Measurements from ENCODE around the gene TMEM245. TPM values are rescaled to one million over a fixed set of nuclear protein-coding genes. Genes with fewer than 3 reads are reported as not detected.

The TMEM245 gene
- polyA plus RNA-seq, 2 donors: 4.0 to 7.4 TPM

DNA sequence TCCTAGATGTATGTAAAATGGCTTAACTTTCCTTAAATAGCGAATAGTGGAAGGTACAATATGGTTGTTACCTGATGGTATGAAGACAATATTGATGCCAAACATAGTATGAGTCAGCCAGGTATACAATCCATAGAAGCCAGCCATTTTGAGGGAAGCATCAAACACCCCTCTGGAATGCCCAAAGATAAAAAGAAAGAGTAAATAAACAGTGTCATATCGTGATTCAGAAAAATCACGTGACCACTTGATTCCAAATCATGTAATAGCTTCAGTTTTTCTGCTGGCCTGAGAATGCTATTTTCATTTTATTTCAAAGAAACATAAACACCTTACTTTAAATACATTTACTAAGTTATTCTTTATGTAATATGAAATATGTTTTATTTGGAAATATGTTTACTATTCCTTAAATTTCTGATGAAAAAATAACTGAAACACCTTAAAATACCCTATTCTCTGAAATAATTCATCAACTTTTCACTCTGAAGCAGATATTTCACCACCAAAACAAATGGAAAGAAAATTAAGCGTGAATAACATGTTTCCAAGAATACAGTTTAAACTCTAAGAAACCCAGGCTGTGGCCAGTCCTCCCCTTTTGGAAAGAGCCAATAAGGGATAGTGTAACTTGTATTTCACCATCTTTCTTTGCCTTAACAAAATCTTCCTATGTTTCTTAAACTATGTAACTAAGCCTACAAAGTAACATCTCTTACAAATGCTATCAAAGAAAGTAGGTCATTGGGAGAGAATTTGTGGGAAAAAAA lies 81.6 kb downstream of the TMEM245 start:
- Histone ChIP-seq H3K27ac (ENCODE audit: low read depth in 2 of 2, low read length in 1 of 2) (no peak overlapping the region), H3K4me1 (ENCODE audit: control insufficient read depth in 2 of 2, insufficient read depth in 2 of 2, low read length in 1 of 2) (peaks cover 0 to 4% of the 10 kb centered on the region in 2 donors), H3K27me3 (ENCODE audit: control insufficient read depth in 1 of 2, insufficient read depth in 2 of 2, low read length in 2 of 2) (no peaks in the 10 kb centered on the region), H3K9me3 (ENCODE audit: control insufficient read depth in 2 of 2, insufficient read depth in 1 of 2, low read depth in 1 of 2, low read length in 1 of 2) (no peaks in the 10 kb centered on the region), H3K4me3 (ENCODE audit: low read depth in 1 of 2, low read length in 2 of 2) (no peak overlapping the region), H3K36me3 (ENCODE audit: control insufficient read depth in 2 of 2, insufficient read depth in 2 of 2, low read length in 1 of 2) (peaks cover 7 to 9% of the 10 kb centered on the region in 2 donors)
- 62 to 81% methylated on average over 4 of the region's 4 CpGs for WGBS, 2 donors

DNA sequence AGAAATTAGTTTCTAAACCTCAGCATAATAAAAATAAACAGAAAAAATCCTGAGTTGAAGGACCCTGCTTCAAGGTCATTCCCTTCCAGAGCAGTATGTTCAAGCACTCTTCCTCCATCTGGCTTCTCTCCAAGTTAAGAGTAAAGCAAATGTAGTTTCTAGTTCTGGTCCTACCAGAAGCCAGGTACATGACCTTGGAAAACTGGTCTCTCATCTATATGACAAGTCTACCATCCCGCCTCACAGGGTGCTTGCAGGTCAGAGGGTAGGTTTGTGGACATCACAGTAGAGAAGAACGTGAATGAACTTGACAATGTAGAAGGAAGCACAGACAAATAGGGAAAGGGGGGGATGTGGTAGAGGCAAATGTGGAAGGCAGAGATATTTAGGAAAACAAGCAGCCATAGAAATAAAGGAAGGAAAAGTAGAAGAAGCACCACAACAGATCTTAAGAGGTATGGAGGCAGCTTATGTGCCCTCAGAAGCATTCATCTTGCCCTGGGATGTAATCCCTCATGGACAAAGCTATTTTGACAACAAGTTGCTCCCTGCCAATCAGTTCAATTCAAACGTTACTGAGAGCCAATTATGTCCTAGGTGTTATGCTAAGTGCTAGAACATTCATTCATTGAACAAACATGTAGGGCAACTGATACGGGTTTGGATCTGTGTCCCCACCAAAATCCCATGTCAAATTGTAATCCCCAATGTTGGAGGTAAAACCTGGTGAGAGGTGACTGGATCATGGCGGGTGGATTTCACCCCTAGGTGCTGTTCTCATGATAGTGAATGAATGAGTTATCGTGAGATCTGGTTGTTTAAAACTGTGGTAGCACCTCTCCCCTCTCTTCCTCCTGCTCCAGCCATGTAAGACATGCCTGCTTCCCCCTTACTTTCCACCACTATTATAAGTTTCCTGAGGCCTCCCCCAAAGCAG lies 82.7 kb downstream of the TMEM245 start:
- Histone ChIP-seq H3K4me1 (ENCODE audit: control insufficient read depth in 2 of 2, insufficient read depth in 2 of 2, low read length in 1 of 2) (peaks cover 0 to 4% of the 10 kb centered on the region in 2 donors), H3K27me3 (ENCODE audit: control insufficient read depth in 1 of 2, insufficient read depth in 2 of 2, low read length in 2 of 2) (no peaks in the 10 kb centered on the region), H3K36me3 (ENCODE audit: control insufficient read depth in 2 of 2, insufficient read depth in 2 of 2, low read length in 1 of 2) (peaks cover 7 to 10% of the 10 kb centered on the region in 2 donors), H3K4me3 (ENCODE audit: low read depth in 1 of 2, low read length in 2 of 2) (no peak overlapping the region), H3K27ac (ENCODE audit: low read depth in 2 of 2, low read length in 1 of 2) (no peak overlapping the region), H3K9me3 (ENCODE audit: control insufficient read depth in 2 of 2, insufficient read depth in 1 of 2, low read depth in 1 of 2, low read length in 1 of 2) (no peaks in the 10 kb centered on the region)
- 74 to 81% methylated on average over 6 of the region's 6 CpGs for WGBS, 2 donors

- peaks cover 0 to 4% of the 10 kb centered on the region in 2 donors for H3K4me1 ChIP-seq (ENCODE audit: control insufficient read depth in 2 of 2, insufficient read depth in 2 of 2, low read length in 1 of 2)
- H3K36me3 ChIP-seq (ENCODE audit: control insufficient read depth in 2 of 2, insufficient read depth in 2 of 2, low read length in 1 of 2): peaks cover 7 to 10% of the 10 kb centered on the region in 2 donors
- no peaks in the 10 kb centered on the region for H3K9me3 ChIP-seq (ENCODE audit: control insufficient read depth in 2 of 2, insufficient read depth in 1 of 2, low read depth in 1 of 2, low read length in 1 of 2)
- no peak overlapping the region for H3K4me3 ChIP-seq (ENCODE audit: low read depth in 1 of 2, low read length in 2 of 2)
- 54 to 57% methylated on average over 2 of the region's 2 CpGs for WGBS, 2 donors
- H3K27ac ChIP-seq (ENCODE audit: low read depth in 2 of 2, low read length in 1 of 2): no peak overlapping the region
- no peaks in the 10 kb centered on the region for H3K27me3 ChIP-seq (ENCODE audit: control insufficient read depth in 1 of 2, insufficient read depth in 2 of 2, low read length in 2 of 2)
These were observed 83.9 kb downstream of the TMEM245 start for GRCh38 chr9:109035684-109036423.

DNA sequence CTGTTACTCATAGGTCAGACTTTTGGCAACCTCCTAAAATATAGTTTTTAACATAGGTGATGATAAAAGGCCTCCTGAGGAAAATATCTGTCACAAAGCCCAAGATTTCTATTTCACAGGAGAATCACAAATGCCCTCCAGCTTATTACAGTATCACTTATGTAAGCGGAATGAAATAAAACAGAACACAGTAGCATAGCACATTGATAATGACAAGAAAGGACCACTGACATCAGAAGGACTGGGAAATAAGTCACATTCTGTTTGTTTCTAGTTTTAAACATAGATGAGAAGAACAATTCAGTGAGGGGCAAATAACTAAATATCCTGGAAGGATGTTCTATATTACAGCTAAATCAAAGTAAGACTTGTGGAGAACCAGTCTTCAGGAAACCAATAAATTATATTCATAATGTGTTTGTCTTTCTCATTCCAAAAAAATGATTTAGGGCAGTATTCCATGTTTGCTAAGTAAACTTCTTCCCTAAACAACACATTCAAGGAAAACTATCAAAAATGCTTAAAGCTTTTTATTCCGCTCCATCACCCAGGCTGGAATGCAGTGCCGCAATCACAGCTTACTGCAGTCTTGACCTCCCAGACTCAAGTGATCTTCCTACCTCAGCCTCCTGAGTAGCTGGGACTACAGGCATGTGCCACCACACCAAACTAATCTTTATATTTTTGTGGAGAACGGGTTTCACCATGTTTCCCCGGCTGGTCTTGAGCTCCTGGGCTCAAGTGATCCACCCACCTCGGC lies 85.6 kb downstream of the TMEM245 start:
- Histone ChIP-seq H3K27ac (ENCODE audit: low read depth in 2 of 2, low read length in 1 of 2) (no peak overlapping the region), H3K4me3 (ENCODE audit: low read depth in 1 of 2, low read length in 2 of 2) (no peak overlapping the region), H3K4me1 (ENCODE audit: control insufficient read depth in 2 of 2, insufficient read depth in 2 of 2, low read length in 1 of 2) (peaks cover 0 to 4% of the 10 kb centered on the region in 2 donors), H3K27me3 (ENCODE audit: control insufficient read depth in 1 of 2, insufficient read depth in 2 of 2, low read length in 2 of 2) (no peaks in the 10 kb centered on the region), H3K9me3 (ENCODE audit: control insufficient read depth in 2 of 2, insufficient read depth in 1 of 2, low read depth in 1 of 2, low read length in 1 of 2) (no peaks in the 10 kb centered on the region), H3K36me3 (ENCODE audit: control insufficient read depth in 2 of 2, insufficient read depth in 2 of 2, low read length in 1 of 2) (peaks cover 7 to 10% of the 10 kb centered on the region in 2 donors)
- 90 to 94% methylated on average over 6 of the region's 6 CpGs for WGBS, 2 donors

DNA sequence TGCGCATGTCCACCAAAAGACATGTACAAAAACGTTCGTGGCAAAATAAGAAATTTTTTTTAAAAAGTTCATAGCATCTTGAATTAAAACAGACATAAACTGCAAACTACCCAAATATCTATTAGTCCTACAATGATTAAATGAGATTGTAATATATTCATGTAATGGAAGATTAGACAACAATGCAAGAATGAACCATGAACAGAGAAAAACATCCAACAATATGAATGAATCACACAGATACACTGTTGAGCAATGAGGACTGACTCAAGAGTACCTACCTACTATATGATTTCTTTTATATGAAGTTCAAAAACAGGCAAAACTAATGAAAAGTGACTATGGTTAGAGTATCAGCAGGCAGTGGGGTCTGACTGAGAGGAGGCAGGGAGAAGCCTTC lies 88.5 kb downstream of the TMEM245 start:
- WGBS, 2 donors: 92 to 93% methylated on average over 3 of the region's 3 CpGs
- Histone ChIP-seq H3K9me3 (ENCODE audit: control insufficient read depth in 2 of 2, insufficient read depth in 1 of 2, low read depth in 1 of 2, low read length in 1 of 2) (no peaks in the 10 kb centered on the region), H3K4me3 (ENCODE audit: low read depth in 1 of 2, low read length in 2 of 2) (no peak overlapping the region), H3K27me3 (ENCODE audit: control insufficient read depth in 1 of 2, insufficient read depth in 2 of 2, low read length in 2 of 2) (no peaks in the 10 kb centered on the region), H3K4me1 (ENCODE audit: control insufficient read depth in 2 of 2, insufficient read depth in 2 of 2, low read length in 1 of 2) (no peaks in the 10 kb centered on the region), H3K36me3 (ENCODE audit: control insufficient read depth in 2 of 2, insufficient read depth in 2 of 2, low read length in 1 of 2) (peaks cover 2 to 6% of the 10 kb centered on the region in 2 donors), H3K27ac (ENCODE audit: low read depth in 2 of 2, low read length in 1 of 2) (no peak overlapping the region)

DNA sequence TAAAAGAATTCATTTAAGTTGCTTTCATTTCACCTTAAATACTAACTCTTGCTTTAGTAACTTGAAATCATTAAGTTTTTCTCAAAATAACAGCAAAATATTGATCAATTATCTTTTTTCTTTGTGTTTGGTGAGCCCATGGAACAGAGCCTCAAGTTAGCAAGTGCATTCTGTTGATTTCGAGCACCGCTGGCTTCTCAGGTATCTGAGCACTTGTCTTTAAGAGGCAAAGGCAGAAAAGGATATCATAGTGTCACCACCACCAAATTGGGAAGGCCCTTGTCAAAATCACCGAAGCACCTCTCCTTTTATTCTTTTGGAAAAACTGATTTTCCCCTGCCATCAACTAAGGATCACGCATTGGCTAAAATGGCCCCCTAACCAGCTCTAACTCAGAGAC lies 89.3 kb downstream of the TMEM245 start:
- Histone ChIP-seq H3K27me3 (ENCODE audit: control insufficient read depth in 1 of 2, insufficient read depth in 2 of 2, low read length in 2 of 2) (no peaks in the 10 kb centered on the region), H3K4me3 (ENCODE audit: low read depth in 1 of 2, low read length in 2 of 2) (no peak overlapping the region), H3K9me3 (ENCODE audit: control insufficient read depth in 2 of 2, insufficient read depth in 1 of 2, low read depth in 1 of 2, low read length in 1 of 2) (no peaks in the 10 kb centered on the region), H3K36me3 (ENCODE audit: control insufficient read depth in 2 of 2, insufficient read depth in 2 of 2, low read length in 1 of 2) (peaks cover 2 to 6% of the 10 kb centered on the region in 2 donors), H3K27ac (ENCODE audit: low read depth in 2 of 2, low read length in 1 of 2) (no peak overlapping the region), H3K4me1 (ENCODE audit: control insufficient read depth in 2 of 2, insufficient read depth in 2 of 2, low read length in 1 of 2) (peaks cover 0 to 2% of the 10 kb centered on the region in 2 donors)
- 86 to 98% methylated on average over 4 of the region's 4 CpGs for whole genome bisulfite sequencing, 2 donors

- H3K27ac ChIP-seq (ENCODE audit: low read depth in 2 of 2, low read length in 1 of 2): no peak overlapping the region
- no peaks in the 10 kb centered on the region for H3K9me3 ChIP-seq (ENCODE audit: control insufficient read depth in 2 of 2, insufficient read depth in 1 of 2, low read depth in 1 of 2, low read length in 1 of 2)
- no peak overlapping the region for H3K4me3 ChIP-seq (ENCODE audit: low read depth in 1 of 2, low read length in 2 of 2)
- no peaks in the 10 kb centered on the region for H3K27me3 ChIP-seq (ENCODE audit: control insufficient read depth in 1 of 2, insufficient read depth in 2 of 2, low read length in 2 of 2)
- 95 to 97% methylated on average over 4 of the region's 4 CpGs for WGBS, 2 donors
- peaks cover 2 to 4% of the 10 kb centered on the region in 2 donors for H3K36me3 ChIP-seq (ENCODE audit: control insufficient read depth in 2 of 2, insufficient read depth in 2 of 2, low read length in 1 of 2)
- H3K4me1 ChIP-seq (ENCODE audit: control insufficient read depth in 2 of 2, insufficient read depth in 2 of 2, low read length in 1 of 2): peaks cover 0 to 2% of the 10 kb centered on the region in 2 donors
These were observed 91.3 kb downstream of the TMEM245 start for GRCh38 chr9:109028457-109028856.

DNA sequence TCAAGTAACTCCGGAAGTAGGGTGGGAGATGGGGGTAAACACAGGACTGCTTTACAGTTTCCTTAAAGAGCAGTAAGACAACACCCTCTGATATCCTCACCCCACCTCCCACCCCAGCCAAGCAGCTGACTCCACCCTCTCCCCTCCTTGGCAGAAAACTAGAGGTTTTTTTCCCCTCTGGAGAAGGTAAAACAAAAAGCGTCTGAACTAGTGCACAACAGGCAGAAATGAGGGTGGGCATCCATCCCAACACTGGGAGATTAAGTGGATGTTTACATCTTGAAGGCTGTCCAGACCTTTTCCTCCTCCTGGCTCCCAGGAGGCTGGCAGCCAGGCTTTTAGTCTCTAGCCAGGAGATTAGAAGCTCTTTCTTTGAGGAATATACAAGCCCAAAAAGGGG lies 92.6 kb downstream of the TMEM245 start:
- Histone ChIP-seq H3K36me3 (ENCODE audit: control insufficient read depth in 2 of 2, insufficient read depth in 2 of 2, low read length in 1 of 2) (no peaks in the 10 kb centered on the region), H3K9me3 (ENCODE audit: control insufficient read depth in 2 of 2, insufficient read depth in 1 of 2, low read depth in 1 of 2, low read length in 1 of 2) (no peaks in the 10 kb centered on the region), H3K27me3 (ENCODE audit: control insufficient read depth in 1 of 2, insufficient read depth in 2 of 2, low read length in 2 of 2) (no peaks in the 10 kb centered on the region), H3K4me3 (ENCODE audit: low read depth in 1 of 2, low read length in 2 of 2) (no peak overlapping the region), H3K4me1 (ENCODE audit: control insufficient read depth in 2 of 2, insufficient read depth in 2 of 2, low read length in 1 of 2) (peaks cover 0 to 2% of the 10 kb centered on the region in 2 donors), H3K27ac (ENCODE audit: low read depth in 2 of 2, low read length in 1 of 2) (peak overlapping the region in 1 of 2 donors; percentile 20)
- 45 to 46% methylated on average over 2 of the region's 2 CpGs for WGBS, 2 donors
